Pancreas (tissue), 10 donors: ENCODE data around the gene CCDC187. TPM values are rescaled to one million over a fixed set of nuclear protein-coding genes. Genes with fewer than 3 reads are reported as not detected.

Source experiments
- ATAC-seq, 4 donors: fragments of 200-7000 bp; cut with Tn5 transposase; one replicate each; pipeline versions ENCODE4 v1.8.0 to v1.9.1; 2020; ENCODE audit warnings: mild to moderate bottlenecking in 4 of 4, moderate library complexity in 4 of 4
- DNase-seq, 6 donors: peaks; one replicate each; pipeline ENCODE4 v3.0.0-alpha.2; 2020
- FAIRE-seq: peaks from 2 replicates; lab custom pipeline; 2012; peaks lifted over from hg19 to GRCh38; lab: Jason Lieb, UNC
- H3K27ac ChIP-seq, 4 donors: fragments of 200-600 bp; sonication (generic); 1 replicate in 3 of 4; 2 replicates in 1 of 4; pipeline versions ENCODE4 v1.5.0 to v1.8.0; 2020
- H3K27me3 ChIP-seq, 4 donors: fragments of 200-600 bp; one replicate each; pipeline ENCODE4 v1.8.0; 2021
- H3K36me3 ChIP-seq, 3 donors: fragments of 200-600 bp; sonication (generic) in 1 of 3; one replicate each; pipeline versions ENCODE4 v1.5.0 to v1.8.0; 2020 to 2021
- H3K4me1 ChIP-seq, 3 donors: fragments of 200-600 bp; one replicate each; pipeline ENCODE4 v1.8.0; 2021
- H3K4me3 ChIP-seq, 4 donors: fragments of 200-600 bp; sonication (generic) in 2 of 4; one replicate each; pipeline versions ENCODE4 v1.5.0 to v1.8.0; 2020 to 2021
- H3K9me3 ChIP-seq, 4 donors: fragments of 200-600 bp; one replicate each; pipeline ENCODE4 v1.8.0; 2021
- WGBS, 2 donors: extraction: QIAGEN DNeasy Blood & Tissue Kit; methylation state at CpG; one replicate each; pipeline ENCODE4 v1.1.7; 2013; 5-methylcytosine and 5-hydroxymethylcytosine counted together
- intact Hi-C, 3 donors: fragments of 100-400 bp; cut with DNase I; formaldehyde crosslinking; loops; one replicate each; pipeline versions ENCODE4 v1.11.1 to v1.14.2; 2022
- polyA plus RNA-seq, 2 donors: library from polyadenylated mRNA; stranded (reverse); fragments of 200-250 nt; gene quantifications; one replicate each; pipeline ENCODE4 v1.2.3, GENCODE V29; 2013
- total RNA-seq, 6 donors: library from RNA; stranded (reverse); fragmentation: NEBNext Ultra II Directional in 4 of 6; extraction: Animal tissue kit (Norgen Biotek cat#: 25700) in 4 of 6; gene quantifications; one replicate each; pipeline versions ENCODE4 v1.2.1 to v1.2.4, GENCODE V29; 2021 to 2023
- TF ChIP-seq, protein P1 (sequence below), 4 donors: fragments of 200-600 bp; sonication (generic) in 3 of 4; IDR thresholded peaks; one replicate each; pipeline versions ENCODE4 v1.5.0 to v1.8.0; 2021; ENCODE audit warnings: antibody characterized with exemption in 4 of 4
- donor health status: healthy with polysubstance abuse.
- donor health status: DM: no; HTN: no; CAD: no; lungs with moderate emphysema.
- donor health status: DM: no; HTN: no; CAD: no.
- donor health status: control.
- donor health status: control.
- donor health status: Bipolar disorder and iron deficiency.
- donor health status: DM: yes; HTN: yes; CAD: no.
- donor health status: DM: no; HTN: no; CAD: no.
- donor health status: DM: no; HTN: no; CAD: no.
- donor health status: DM: yes; HTN: yes; CAD: no.

The CCDC187 gene
- total and polyA plus RNA-seq, 8 donors = 0.14 to 2.6 (median 0.43) TPM

- Histone ChIP-seq H3K36me3 (no peaks in the 10 kb centered on the region), H3K9me3 (no peaks in the 10 kb centered on the region), H3K27ac (no peak overlapping the region), H3K4me3 (no peak overlapping the region), H3K27me3 (no peaks in the 10 kb centered on the region), H3K4me1 (peaks cover 12 to 18% (median 15%) of the 10 kb centered on the region in 3 donors)
- WGBS, 2 donors = 89 to 91% methylated on average over 26 to 27 of the region's 27 CpGs
- FAIRE-seq (no peak), DNase-seq (peak in 1 of 6 donors; percentile 64), ATAC-seq (no peak)
- intact Hi-C loops = no loop called here
- TF ChIP-seq, protein P1, sequence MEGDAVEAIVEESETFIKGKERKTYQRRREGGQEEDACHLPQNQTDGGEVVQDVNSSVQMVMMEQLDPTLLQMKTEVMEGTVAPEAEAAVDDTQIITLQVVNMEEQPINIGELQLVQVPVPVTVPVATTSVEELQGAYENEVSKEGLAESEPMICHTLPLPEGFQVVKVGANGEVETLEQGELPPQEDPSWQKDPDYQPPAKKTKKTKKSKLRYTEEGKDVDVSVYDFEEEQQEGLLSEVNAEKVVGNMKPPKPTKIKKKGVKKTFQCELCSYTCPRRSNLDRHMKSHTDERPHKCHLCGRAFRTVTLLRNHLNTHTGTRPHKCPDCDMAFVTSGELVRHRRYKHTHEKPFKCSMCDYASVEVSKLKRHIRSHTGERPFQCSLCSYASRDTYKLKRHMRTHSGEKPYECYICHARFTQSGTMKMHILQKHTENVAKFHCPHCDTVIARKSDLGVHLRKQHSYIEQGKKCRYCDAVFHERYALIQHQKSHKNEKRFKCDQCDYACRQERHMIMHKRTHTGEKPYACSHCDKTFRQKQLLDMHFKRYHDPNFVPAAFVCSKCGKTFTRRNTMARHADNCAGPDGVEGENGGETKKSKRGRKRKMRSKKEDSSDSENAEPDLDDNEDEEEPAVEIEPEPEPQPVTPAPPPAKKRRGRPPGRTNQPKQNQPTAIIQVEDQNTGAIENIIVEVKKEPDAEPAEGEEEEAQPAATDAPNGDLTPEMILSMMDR (IDR thresholded peaks at IDR 0.05) = no peak
Observed at GRCh38 chr9:136235709-136236455, 68.0 kb downstream of the CCDC187 start.

- no peak overlapping the region for H3K27ac ChIP-seq
- ATAC-seq = no peak
- H3K4me1 ChIP-seq = peaks cover 10 to 13% (median 13%) of the 10 kb centered on the region in 3 donors
- TF ChIP-seq, protein P1 (IDR thresholded peaks at IDR 0.05) = no peak
- no peaks in the 10 kb centered on the region for H3K27me3 ChIP-seq
- 91 to 92% methylated on average over 17 of the region's 17 CpGs for WGBS, 2 donors
- no peak for FAIRE-seq
- H3K36me3 ChIP-seq = no peaks in the 10 kb centered on the region
- H3K4me3 ChIP-seq = no peak overlapping the region
- H3K9me3 ChIP-seq = no peaks in the 10 kb centered on the region
- intact Hi-C loops = no loop called here
- peak in 2 of 6 donors; percentile 23 to 59 for DNase-seq
Observed at GRCh38 chr9:136235171-136235570, 68.7 kb downstream of the CCDC187 start.

DNA sequence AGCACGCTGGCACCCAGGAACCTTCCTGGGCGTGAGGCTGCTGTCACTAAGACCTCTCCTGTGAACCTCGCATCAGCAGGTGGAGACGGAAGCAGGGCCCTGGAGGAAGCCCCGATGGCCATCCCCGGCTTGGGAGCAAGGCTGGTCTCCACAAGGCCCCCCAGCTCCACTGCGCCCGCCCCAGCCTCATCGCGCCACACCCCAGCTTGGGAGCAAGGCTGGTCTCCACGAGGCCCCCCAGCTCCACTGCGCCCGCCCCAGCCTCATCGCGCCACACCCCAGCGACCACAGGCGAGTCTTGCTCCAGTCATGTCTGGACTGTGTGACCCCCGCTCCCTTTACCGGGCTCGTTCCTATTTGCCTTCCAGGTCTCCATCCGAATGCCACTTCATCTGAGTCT is 69.3 kb downstream of the CCDC187 start:
- Histone ChIP-seq H3K4me3 (no peak overlapping the region), H3K27me3 (no peaks in the 10 kb centered on the region), H3K27ac (no peak overlapping the region), H3K9me3 (no peaks in the 10 kb centered on the region), H3K4me1 (peaks cover 5 to 7% (median 7%) of the 10 kb centered on the region in 3 donors), H3K36me3 (no peaks in the 10 kb centered on the region)
- DNase-seq (peak in 2 of 6 donors; percentile 33 to 80), ATAC-seq (no peak), FAIRE-seq (no peak)
- intact Hi-C loops = no loop called here
- TF ChIP-seq, protein P1 (IDR thresholded peaks at IDR 0.05) = no peak
- WGBS, 2 donors = 93 to 95% methylated on average over 21 of the region's 21 CpGs

GRCh38 chr9:136233868-136234267 is 70.0 kb downstream of the CCDC187 start:
- intact Hi-C loops = no loop called here
- no peak overlapping the region for H3K4me3 ChIP-seq
- TF ChIP-seq, protein P1 (IDR thresholded peaks at IDR 0.05) = no peak
- H3K36me3 ChIP-seq = no peaks in the 10 kb centered on the region
- FAIRE-seq (no peak), ATAC-seq (no peak), DNase-seq (peak in 2 of 6 donors; percentile 12 to 37)
- no peaks in the 10 kb centered on the region for H3K9me3 ChIP-seq
- H3K4me1 ChIP-seq = peaks cover 0 to 3% (median 0%) of the 10 kb centered on the region in 3 donors
- 84 to 87% methylated on average over 14 of the region's 14 CpGs for WGBS, 2 donors
- H3K27ac ChIP-seq = no peak overlapping the region
- no peaks in the 10 kb centered on the region for H3K27me3 ChIP-seq

DNA sequence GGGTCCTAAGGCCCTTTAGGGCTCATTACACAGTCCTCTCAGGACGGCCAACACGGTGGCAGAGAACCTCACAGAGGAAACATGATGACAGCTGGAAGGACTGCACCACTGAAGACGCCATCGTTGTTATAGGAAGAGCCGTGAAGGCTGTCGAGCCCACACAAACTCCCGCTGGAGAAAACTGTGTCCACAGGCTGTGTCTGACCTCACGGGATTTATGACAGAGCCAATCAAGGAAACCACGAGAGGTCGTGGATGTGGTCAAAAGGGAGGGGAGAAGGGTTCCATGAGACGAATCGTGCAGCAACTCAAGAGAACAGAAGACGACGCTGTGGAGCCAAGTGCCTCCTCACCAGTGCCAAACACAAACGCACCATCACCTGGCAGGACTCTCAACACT is 70.5 kb downstream of the CCDC187 start:
- 86% methylated on average over 15 of the region's 15 CpGs for WGBS, 2 donors
- intact Hi-C loops = no loop called here
- peak in 2 of 6 donors; percentile 0 to 17 for DNase-seq
- no peaks in the 10 kb centered on the region for H3K9me3 ChIP-seq
- FAIRE-seq = no peak
- no peak for ATAC-seq
- TF ChIP-seq, protein P1 (IDR thresholded peaks at IDR 0.05) = no peak
- no peak overlapping the region for H3K4me3 ChIP-seq
- H3K27me3 ChIP-seq = no peaks in the 10 kb centered on the region
- no peaks in the 10 kb centered on the region for H3K36me3 ChIP-seq
- H3K27ac ChIP-seq = no peak overlapping the region
- peaks cover 0 to 2% (median 0%) of the 10 kb centered on the region in 3 donors for H3K4me1 ChIP-seq
